Measurements from ENCODE around the gene FSTL4. TPM values are rescaled to one million over a fixed set of nuclear protein-coding genes. Genes with fewer than 3 reads are reported as not detected.

Gene FSTL4
- total RNA-seq, 1 donor from 2014 or later = not detected

- DNase-seq (ENCODE audit: low read depth) = peak; percentile 94
Measured at GRCh38 chr5:133245191-133246052, 366.9 kb downstream of the FSTL4 start.

- no peak for DNase-seq (ENCODE audit: low read depth)
Measured at GRCh38 chr5:133244242-133244641, 368.1 kb downstream of the FSTL4 start.

- no peak for DNase-seq (ENCODE audit: low read depth)
Measured at GRCh38 chr5:133243196-133243595, 369.1 kb downstream of the FSTL4 start.

GRCh38 chr5:133242221-133242835 lies 370.0 kb downstream of the FSTL4 start:
- no peak for DNase-seq (ENCODE audit: low read depth)

GRCh38 chr5:133241179-133242092 lies 370.9 kb downstream of the FSTL4 start:
- no peak for DNase-seq (ENCODE audit: low read depth)

- peak; percentile 91 for DNase-seq (ENCODE audit: low read depth)
Measured at GRCh38 chr5:133240425-133241091, 371.8 kb downstream of the FSTL4 start.

- no peak for DNase-seq (ENCODE audit: low read depth)
Measured at GRCh38 chr5:133238426-133239205, 373.7 kb downstream of the FSTL4 start.

- no peak for DNase-seq (ENCODE audit: low read depth)
Measured at GRCh38 chr5:133236976-133237375, 375.4 kb downstream of the FSTL4 start.

GRCh38 chr5:133236541-133236951 lies 375.8 kb downstream of the FSTL4 start:
- no peak for DNase-seq (ENCODE audit: low read depth)

- no peak for DNase-seq (ENCODE audit: low read depth)
Measured at GRCh38 chr5:133235696-133236426, 376.5 kb downstream of the FSTL4 start.

GRCh38 chr5:133234911-133235310 lies 377.4 kb downstream of the FSTL4 start:
- DNase-seq (ENCODE audit: low read depth) = no peak

GRCh38 chr5:133234273-133234672 lies 378.1 kb downstream of the FSTL4 start:
- DNase-seq (ENCODE audit: low read depth) = no peak

- no peak for DNase-seq (ENCODE audit: low read depth)
Measured at GRCh38 chr5:133233616-133234015, 378.7 kb downstream of the FSTL4 start.

- DNase-seq (ENCODE audit: low read depth) = no peak
Measured at GRCh38 chr5:133232911-133233310, 379.4 kb downstream of the FSTL4 start.

- DNase-seq (ENCODE audit: low read depth) = no peak
Measured at GRCh38 chr5:133232435-133232834, 379.9 kb downstream of the FSTL4 start.

- no peak for DNase-seq (ENCODE audit: low read depth)
Measured at GRCh38 chr5:133232011-133232410, 380.3 kb downstream of the FSTL4 start.

- DNase-seq (ENCODE audit: low read depth) = no peak
Measured at GRCh38 chr5:133230823-133231578, 381.3 kb downstream of the FSTL4 start.

GRCh38 chr5:133229931-133230664 lies 382.2 kb downstream of the FSTL4 start:
- peak; percentile 29 for DNase-seq (ENCODE audit: low read depth)

GRCh38 chr5:133228316-133228715 lies 384.0 kb downstream of the FSTL4 start:
- no peak for DNase-seq (ENCODE audit: low read depth)
